HG02588 (cell line): Measurements from ENCODE around the gene FBLN5.
A peak's percentile ranks its signal among the peaks of the same experiment; 100 is the strongest.

Source experiments
- ATAC-seq: cut with Tn5 transposase; IDR thresholded peaks from one replicate; pipeline ENCODE4 v1.9.1; 2021; ENCODE audit warnings: mild to moderate bottlenecking, moderate library complexity; ENCODE audit not compliant: unreplicated experiment

FBLN5 gene

GRCh38 chr14:91947475-91948184 lies at the start of gene FBLN5:
Gene FBLN5, minus strand, starts transcription at chr14:91947694. Its CDS starts 465 bp downstream, at chr14:91947229.
- no peak for ATAC-seq

GRCh38 chr14:91996948-91997371 lies 49.5 kb upstream of the FBLN5 start:
- ATAC-seq, result no peak

- no peak for ATAC-seq
Observed at GRCh38 chr14:91987192-91987591, 39.7 kb upstream of the FBLN5 start.

GRCh38 chr14:91985521-91986255 lies 38.2 kb upstream of the FBLN5 start:
- ATAC-seq, result no peak

- ATAC-seq, result no peak
Observed at GRCh38 chr14:91985008-91985407, 37.5 kb upstream of the FBLN5 start.

- ATAC-seq, result no peak
Observed at GRCh38 chr14:91983588-91983987, 36.1 kb upstream of the FBLN5 start.

GRCh38 chr14:91980157-91980556 lies 32.7 kb upstream of the FBLN5 start:
- peak; percentile 53 for ATAC-seq

GRCh38 chr14:91977884-91978283 lies 30.4 kb upstream of the FBLN5 start:
- ATAC-seq, result no peak

GRCh38 chr14:91975763-91976162 lies 28.3 kb upstream of the FBLN5 start:
- no peak for ATAC-seq

GRCh38 chr14:91971188-91971778 lies 23.8 kb upstream of the FBLN5 start:
- ATAC-seq, result no peak

GRCh38 chr14:91968280-91968679 lies 20.8 kb upstream of the FBLN5 start:
- ATAC-seq, result no peak

GRCh38 chr14:91964724-91965123 lies 17.2 kb upstream of the FBLN5 start:
- no peak for ATAC-seq

- ATAC-seq, result no peak
Observed at GRCh38 chr14:91964011-91964410, 16.5 kb upstream of the FBLN5 start.

GRCh38 chr14:91963465-91963864 lies 16.0 kb upstream of the FBLN5 start:
- no peak for ATAC-seq

GRCh38 chr14:91961297-91962220 lies 14.1 kb upstream of the FBLN5 start:
- no peak for ATAC-seq

GRCh38 chr14:91957876-91958313 lies 10.4 kb upstream of the FBLN5 start:
- no peak for ATAC-seq

- ATAC-seq, result no peak
Observed at GRCh38 chr14:91956616-91957015, 9.1 kb upstream of the FBLN5 start.

- ATAC-seq, result no peak
Observed at GRCh38 chr14:91955168-91955567, 7.7 kb upstream of the FBLN5 start.

- ATAC-seq, result no peak
Observed at GRCh38 chr14:91953170-91953985, 5.9 kb upstream of the FBLN5 start.
